Fibroblast of mammary gland (primary cell): ENCODE measurements around the gene KANSL1L.
"Not testable (repeated sequence)": the region's sequence is repeated elsewhere in the genome, so short reads cannot be mapped to it uniquely, and the experiment has no call there.

Experiments used
- DNase-seq: peaks from one replicate; pipeline ENCODE4 v3.0.0-alpha.2; 2010; ENCODE audit warnings: low read depth
- H3K4me3 ChIP-seq: 2 replicates; pipeline ENCODE4 v1.5.1; 2011; ENCODE audit warnings: low read depth, mild to moderate bottlenecking, low read length, moderate library complexity; ENCODE audit not compliant: control insufficient read depth
- TF ChIP-seq, protein P1 (sequence below): conservative IDR thresholded peaks from 2 replicates; pipeline ENCODE4 v1.5.1; 2011; ENCODE audit warnings: low read depth, low read length, inconsistent platforms; ENCODE audit not compliant: control insufficient read depth, insufficient read depth

The KANSL1L gene

DNA sequence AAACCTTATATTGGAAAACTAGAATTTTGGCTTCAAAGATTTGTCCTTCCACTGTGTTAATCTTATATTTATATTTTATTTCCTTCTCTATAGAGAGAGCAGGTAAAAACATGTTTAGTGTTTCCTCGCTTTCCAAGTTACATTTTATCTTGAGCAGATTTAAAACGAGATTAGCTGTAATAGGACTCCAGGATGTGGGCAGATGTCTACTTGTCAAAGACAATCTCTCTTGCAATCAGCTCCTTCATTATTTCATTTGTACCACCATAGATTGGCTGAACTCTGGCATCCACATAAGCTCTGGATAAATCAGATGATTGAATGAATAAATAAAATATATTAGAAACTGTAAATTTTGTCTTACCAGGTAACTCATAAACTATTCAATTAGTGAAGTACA, 17.5 kb upstream of the KANSL1L start:
- TF ChIP-seq, protein P1, sequence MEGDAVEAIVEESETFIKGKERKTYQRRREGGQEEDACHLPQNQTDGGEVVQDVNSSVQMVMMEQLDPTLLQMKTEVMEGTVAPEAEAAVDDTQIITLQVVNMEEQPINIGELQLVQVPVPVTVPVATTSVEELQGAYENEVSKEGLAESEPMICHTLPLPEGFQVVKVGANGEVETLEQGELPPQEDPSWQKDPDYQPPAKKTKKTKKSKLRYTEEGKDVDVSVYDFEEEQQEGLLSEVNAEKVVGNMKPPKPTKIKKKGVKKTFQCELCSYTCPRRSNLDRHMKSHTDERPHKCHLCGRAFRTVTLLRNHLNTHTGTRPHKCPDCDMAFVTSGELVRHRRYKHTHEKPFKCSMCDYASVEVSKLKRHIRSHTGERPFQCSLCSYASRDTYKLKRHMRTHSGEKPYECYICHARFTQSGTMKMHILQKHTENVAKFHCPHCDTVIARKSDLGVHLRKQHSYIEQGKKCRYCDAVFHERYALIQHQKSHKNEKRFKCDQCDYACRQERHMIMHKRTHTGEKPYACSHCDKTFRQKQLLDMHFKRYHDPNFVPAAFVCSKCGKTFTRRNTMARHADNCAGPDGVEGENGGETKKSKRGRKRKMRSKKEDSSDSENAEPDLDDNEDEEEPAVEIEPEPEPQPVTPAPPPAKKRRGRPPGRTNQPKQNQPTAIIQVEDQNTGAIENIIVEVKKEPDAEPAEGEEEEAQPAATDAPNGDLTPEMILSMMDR: no peak

DNA sequence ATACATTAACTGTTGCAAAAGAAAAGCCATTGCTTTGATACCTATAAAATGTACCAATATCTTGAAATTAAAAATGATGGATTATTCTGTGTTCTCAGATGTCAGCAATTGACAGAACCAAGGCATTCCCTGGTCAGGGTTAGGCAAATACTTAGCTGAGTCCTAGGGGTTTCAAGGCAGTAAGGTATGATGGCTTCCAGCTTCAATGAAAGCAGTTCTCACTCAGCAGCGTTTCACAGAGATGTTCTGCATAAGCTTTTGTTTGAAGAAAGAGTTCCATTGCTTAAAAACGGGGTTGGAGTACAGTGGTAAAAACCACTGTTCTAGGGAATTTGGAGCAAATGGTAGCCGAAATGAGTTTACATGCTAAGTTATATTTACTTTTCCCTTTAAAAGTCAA, 17.0 kb upstream of the KANSL1L start:
- H3K4me3 ChIP-seq: no peak overlapping the region
- TF ChIP-seq, protein P1: no peak

More for the DNA sequence above, 17.5 kb upstream of the KANSL1L start:
- no peak overlapping the region for H3K4me3 ChIP-seq
- no peak for DNase-seq

GRCh38 chr2:210183936-210184335, 12.7 kb upstream of the KANSL1L start:
- not testable (repeated sequence) for DNase-seq, H3K4me3 ChIP-seq

More for the DNA sequence above, 17.0 kb upstream of the KANSL1L start:
- DNase-seq: no peak

GRCh38 chr2:210181606-210182088, 10.4 kb upstream of the KANSL1L start:
- not testable (repeated sequence) for DNase-seq, H3K4me3 ChIP-seq

DNA sequence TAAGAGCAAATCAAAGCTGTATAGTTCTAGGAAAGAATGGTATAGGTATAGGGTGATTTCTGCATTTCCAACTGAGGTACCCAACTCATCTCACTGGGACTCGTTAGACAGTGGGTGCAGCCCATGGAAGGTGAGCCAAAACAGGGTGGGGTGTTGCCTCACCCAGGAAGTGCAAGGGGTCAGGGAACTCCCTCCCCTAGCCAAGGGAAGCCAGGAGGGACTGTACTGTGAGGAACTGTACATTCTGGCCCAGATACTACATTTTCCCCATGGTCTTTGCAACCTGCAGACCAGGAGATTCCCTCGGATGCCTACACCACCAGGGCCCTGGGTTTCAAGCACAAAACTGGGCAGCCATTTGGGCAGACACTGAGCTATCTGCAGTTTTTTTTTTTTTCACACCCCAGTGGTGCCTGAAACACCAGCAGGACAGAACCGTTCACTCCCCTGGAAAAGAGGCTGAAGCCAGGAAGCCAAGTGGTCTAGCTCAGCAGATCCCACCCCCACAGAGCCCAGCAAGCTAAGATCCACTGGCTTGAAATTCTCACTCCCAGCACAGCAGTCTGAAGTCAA, 9.9 kb upstream of the KANSL1L start:
- not testable (repeated sequence) for H3K4me3 ChIP-seq, DNase-seq

DNA sequence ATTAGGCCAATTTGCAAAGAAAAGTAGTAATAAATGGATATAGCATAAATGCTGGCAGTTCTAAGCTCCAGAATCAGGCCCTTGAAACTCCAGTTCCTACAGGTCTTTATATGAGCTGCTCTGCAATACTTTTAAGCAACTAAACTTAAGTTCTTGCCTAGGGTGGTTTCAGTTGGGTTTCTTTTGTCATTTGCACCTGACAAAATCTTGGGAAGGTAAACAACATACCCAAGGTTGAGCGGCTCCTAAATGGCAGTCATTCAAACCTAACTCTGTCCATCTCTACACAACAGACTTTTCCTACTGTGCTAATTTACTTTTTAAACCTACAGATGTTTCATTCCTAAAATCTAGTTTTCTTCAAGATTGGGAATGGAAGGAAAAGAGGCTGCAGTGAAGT, 9.3 kb upstream of the KANSL1L start:
- TF ChIP-seq, protein P1: no peak
- no peak for DNase-seq
- no peak overlapping the region for H3K4me3 ChIP-seq

GRCh38 chr2:210179351-210179990, 8.3 kb upstream of the KANSL1L start:
- TF ChIP-seq, protein P1: no peak
- DNase-seq: no peak
- no peak overlapping the region for H3K4me3 ChIP-seq

GRCh38 chr2:210177769-210178168, 6.6 kb upstream of the KANSL1L start:
- no peak overlapping the region for H3K4me3 ChIP-seq
- TF ChIP-seq, protein P1: no peak
- DNase-seq: no peak

DNA sequence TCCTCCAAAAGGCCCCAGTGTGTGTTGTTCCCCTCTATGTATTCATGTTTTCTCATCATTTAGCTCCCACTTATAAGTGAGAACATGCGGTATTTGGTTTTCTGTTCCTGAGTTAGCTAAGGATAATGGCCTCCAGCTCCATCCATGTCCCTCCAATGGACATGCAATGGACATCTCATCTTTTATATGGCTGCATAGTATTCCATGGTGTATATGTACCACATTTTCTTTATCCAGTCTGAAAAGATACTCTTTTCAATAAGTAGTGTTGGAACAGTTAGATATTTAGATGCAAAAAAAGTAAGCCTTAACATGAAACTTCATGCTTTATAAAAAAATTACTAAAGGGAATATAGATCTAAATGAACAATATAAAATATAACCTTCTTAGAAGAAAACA, 5.9 kb upstream of the KANSL1L start:
- DNase-seq, H3K4me3 ChIP-seq: not testable (repeated sequence)
